HCT116 (cell line): Measurements from ENCODE around the gene MERTK.

Source experiments
- ATF3 ChIP-seq: IDR thresholded peaks from 2 replicates; pipeline ENCODE4 v1.6.1; 2012
- CEBPB ChIP-seq: IDR thresholded peaks from 2 replicates; pipeline ENCODE4 v1.6.1; 2012; ENCODE audit warnings: low read depth
- EGR1 ChIP-seq: IDR thresholded peaks from 2 replicates; pipeline ENCODE4 v1.6.1; 2012; ENCODE audit warnings: low read depth
- EZH2 ChIP-seq: fragments of 200-600 bp; sonication (generic); IDR thresholded peaks from 2 replicates; pipeline ENCODE4 v1.6.1; 2017; ENCODE audit warnings: antibody characterized with exemption, mixed run types
- POLR2A ChIP-seq: IDR thresholded peaks from 2 replicates; pipeline ENCODE4 v1.7.0; 2011; ENCODE audit warnings: borderline replicate concordance; ENCODE audit not compliant: insufficient read depth, insufficient read length; ENCODE audit errors: extremely low read depth
- POLR2AphosphoS5 ChIP-seq: IDR thresholded peaks from 2 replicates; pipeline ENCODE4 v1.6.1; 2011; ENCODE audit warnings: mild to moderate bottlenecking, low read depth, low read length, moderate library complexity
- RAD21 ChIP-seq: IDR thresholded peaks from 2 replicates; pipeline ENCODE4 v1.6.1; 2012; ENCODE audit warnings: low read depth, mild to moderate bottlenecking
- REST ChIP-seq: IDR thresholded peaks from 2 replicates; pipeline ENCODE4 v1.6.1; 2012; ENCODE audit warnings: low read depth
- SP1 ChIP-seq: IDR thresholded peaks from 2 replicates; pipeline ENCODE4 v1.6.1; 2012; ENCODE audit warnings: low read depth
- SRF ChIP-seq: IDR thresholded peaks from 2 replicates; pipeline ENCODE4 v1.6.1; 2012; ENCODE audit warnings: low read depth
- YY1 ChIP-seq: IDR thresholded peaks from 2 replicates; pipeline ENCODE4 v1.6.1; 2011; ENCODE audit warnings: low read length, low read depth, moderate library complexity, mild to moderate bottlenecking; ENCODE audit not compliant: insufficient replicate concordance; ENCODE audit errors: extremely low read depth
- TF ChIP-seq, protein P1 (sequence below), 3 experiments: fragments of 200-600 bp in 1 of 3; sonication (generic) in 1 of 3; IDR thresholded peaks in 2 of 3; conservative IDR thresholded peaks in 1 of 3; 2 replicates each; pipeline ENCODE4 v1.5.1; 2012 to 2017; ENCODE audit warnings: low read depth in 2 of 3, low read length in 2 of 3, antibody characterized with exemption in 1 of 3, borderline replicate concordance in 1 of 3, control low read depth in 1 of 3, mild to moderate bottlenecking in 1 of 3, mixed read lengths in 1 of 3, mixed run types in 1 of 3, moderate library complexity in 1 of 3; ENCODE audit not compliant: insufficient read depth in 1 of 3

DNA sequence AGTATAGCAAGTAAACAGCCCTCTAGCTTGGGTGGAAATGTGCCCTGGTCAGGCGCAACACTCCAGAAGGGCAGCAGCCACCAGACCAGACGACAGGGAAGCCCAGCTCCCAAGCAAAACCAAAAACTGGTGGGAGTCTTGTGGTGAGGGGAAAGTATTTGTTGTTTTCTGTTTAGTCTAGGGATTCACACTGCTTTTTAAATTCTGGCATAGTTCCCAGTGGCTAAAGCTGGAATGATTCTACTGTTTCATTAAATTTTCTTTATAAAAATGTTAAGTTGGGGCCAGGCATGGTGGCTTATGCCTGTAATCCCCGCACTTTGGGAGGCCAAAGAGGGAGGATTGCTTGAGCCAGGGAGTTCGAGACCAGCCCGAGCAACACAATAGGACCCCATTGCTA is 38.5 kb downstream of the MERTK start:
- TF ChIP-seq, protein P1, sequence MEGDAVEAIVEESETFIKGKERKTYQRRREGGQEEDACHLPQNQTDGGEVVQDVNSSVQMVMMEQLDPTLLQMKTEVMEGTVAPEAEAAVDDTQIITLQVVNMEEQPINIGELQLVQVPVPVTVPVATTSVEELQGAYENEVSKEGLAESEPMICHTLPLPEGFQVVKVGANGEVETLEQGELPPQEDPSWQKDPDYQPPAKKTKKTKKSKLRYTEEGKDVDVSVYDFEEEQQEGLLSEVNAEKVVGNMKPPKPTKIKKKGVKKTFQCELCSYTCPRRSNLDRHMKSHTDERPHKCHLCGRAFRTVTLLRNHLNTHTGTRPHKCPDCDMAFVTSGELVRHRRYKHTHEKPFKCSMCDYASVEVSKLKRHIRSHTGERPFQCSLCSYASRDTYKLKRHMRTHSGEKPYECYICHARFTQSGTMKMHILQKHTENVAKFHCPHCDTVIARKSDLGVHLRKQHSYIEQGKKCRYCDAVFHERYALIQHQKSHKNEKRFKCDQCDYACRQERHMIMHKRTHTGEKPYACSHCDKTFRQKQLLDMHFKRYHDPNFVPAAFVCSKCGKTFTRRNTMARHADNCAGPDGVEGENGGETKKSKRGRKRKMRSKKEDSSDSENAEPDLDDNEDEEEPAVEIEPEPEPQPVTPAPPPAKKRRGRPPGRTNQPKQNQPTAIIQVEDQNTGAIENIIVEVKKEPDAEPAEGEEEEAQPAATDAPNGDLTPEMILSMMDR (IDR thresholded peaks at IDR 0.05 in 2 of 3, conservative IDR thresholded peaks at IDR 0.05 in 1 of 3; ENCODE audit: borderline replicate concordance in 1 of 3, insufficient read depth in 1 of 3, low read depth in 2 of 3, low read length in 2 of 3), result no peak
- TF ChIP-seq POLR2A (no peak), RAD21 (no peak), POLR2AphosphoS5 (no peak), EGR1 (no peak), CEBPB (no peak), SRF (no peak), SP1 (no peak), REST (no peak), EZH2 (no peak), YY1 (no peak), ATF3 (no peak)
